Measurements from ENCODE around the gene ZNF582. TPM values are rescaled to one million over a fixed set of nuclear protein-coding genes. Genes with fewer than 3 reads are reported as not detected.

ZNF582 gene
- 1 to 10 TPM; 5.0 to 5.5 TPM for total RNA-seq

DNA sequence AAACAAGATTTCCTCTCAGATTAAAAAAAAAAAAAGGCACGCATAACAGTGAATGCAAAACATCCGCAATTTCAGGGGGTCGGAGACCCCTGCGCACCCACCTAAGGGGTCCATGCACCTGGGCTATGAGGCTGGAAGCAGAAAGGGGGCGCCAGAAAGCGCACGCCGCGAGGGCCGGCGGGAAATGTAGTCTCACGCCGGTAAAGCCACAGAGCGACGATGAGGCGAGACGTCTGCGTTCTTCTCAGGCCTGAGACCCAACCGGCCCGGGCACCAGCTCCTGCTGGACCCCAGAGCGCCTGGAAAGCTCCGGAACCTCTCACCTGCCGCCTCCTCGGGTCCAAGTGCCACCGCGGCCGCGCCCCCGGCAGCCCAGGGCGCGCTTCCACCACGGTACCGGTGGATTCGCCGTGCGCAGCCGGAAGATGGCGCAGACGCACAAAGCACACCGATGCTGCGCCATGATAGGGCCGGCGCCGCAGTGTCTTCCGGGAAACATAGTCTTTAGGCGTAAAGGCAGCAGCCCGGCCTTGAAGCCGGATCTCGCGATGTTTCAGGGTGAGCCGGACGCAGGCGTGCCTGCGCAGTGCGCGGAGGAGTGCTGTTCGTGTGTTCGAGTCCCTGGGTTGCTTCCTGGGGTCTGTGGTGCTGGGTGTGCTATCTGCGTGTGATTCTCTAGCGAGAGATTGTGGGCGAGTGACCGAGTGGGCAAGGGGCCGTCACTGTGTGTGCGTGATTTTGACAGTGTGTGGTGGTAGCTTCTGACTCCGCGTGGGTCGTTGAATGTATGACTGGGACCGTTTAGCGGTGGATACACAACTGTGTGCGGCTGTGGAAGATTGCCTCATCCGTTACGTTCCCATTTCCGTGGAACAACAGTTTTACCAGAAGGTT, at the start of gene ZNF582:
ZNF582 (minus strand) TSS at position 416 of the 894 bp plus-strand sequence. CDS start 1,782 bp downstream, outside the sequence.
- peak within 1 kb of the TSS; percentile 94 for H3K27ac Mint-ChIP-seq
- peak; percentile 91 for DNase-seq
- POLR2A ChIA-PET, result interaction anchor here (0.7 to 2.5 kb wide), 2 partner anchors 10 to 20 kb away, joined by 4 to 7 read pairs; partner anchors contain the start of gene ZNF583
- peaks cover 50% of the 10 kb centered on the region for H3K36me3 Mint-ChIP-seq
- H3K9me3 Mint-ChIP-seq, result peaks cover 41% of the 10 kb centered on the region
- H3K4me3 Mint-ChIP-seq, result peak within 1 kb of the TSS; percentile 91
- H3K4me1 Mint-ChIP-seq, result peaks cover 5% of the 10 kb centered on the region
- ATAC-seq (ENCODE audit: low read depth), result peak; percentile 99
- no peaks in the 10 kb centered on the region for H3K27me3 Mint-ChIP-seq

DNA sequence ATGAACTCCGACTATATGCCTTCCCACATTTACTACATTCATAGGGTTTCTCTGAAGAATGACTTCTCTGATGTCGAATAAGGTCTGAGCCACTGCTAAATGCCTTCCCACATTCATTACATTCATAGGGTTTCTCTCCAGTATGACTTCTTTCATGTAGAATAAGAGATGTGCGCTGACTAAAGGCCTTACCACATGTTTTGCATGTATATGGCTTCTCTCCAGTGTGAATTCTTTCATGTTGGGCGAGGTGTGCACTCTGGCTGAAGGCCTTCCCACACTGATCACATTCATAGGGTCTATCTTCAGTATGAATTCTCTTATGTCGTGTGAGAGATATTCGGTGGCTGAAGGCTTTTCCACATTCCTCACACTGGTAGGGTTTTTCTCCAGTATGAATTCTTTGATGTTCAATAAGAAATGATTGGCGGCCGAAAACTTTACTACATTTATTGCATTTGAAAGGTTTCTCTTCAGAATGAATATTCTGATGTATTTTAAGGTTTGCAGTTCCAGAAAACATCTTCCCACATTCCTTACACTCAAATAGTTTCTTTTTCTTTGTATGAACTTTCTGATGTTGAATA, 48.0 kb upstream of the ZNF582 start:
- ATAC-seq (ENCODE audit: low read depth) (no peak), DNase-seq (no peak)
- H3K4me3 Mint-ChIP-seq, result no peak overlapping the region
- peaks cover 42% of the 10 kb centered on the region for H3K9me3 Mint-ChIP-seq
- peaks cover 13% of the 10 kb centered on the region for H3K36me3 Mint-ChIP-seq
- H3K4me1 Mint-ChIP-seq, result no peaks in the 10 kb centered on the region
- no peaks in the 10 kb centered on the region for H3K27me3 Mint-ChIP-seq
- H3K27ac Mint-ChIP-seq, result no peak overlapping the region
- POLR2A ChIA-PET, result no interaction called here

DNA sequence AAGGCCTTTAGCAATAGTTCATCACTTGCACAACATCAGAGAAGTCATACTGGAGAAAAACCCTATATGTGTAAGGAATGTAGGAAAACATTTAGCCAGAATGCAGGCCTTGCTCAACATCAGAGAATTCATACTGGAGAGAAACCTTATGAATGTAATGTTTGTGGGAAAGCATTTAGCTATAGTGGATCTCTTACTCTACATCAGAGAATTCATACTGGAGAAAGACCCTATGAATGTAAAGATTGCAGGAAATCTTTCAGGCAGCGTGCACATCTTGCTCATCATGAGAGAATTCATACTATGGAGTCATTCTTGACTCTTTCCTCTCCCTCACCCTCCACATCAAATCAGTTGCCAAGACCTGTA, 30.6 kb upstream of the ZNF582 start:
- peaks cover 43% of the 10 kb centered on the region for H3K36me3 Mint-ChIP-seq
- POLR2A ChIA-PET, result no interaction called here
- no peak for ATAC-seq (ENCODE audit: low read depth)

DNA sequence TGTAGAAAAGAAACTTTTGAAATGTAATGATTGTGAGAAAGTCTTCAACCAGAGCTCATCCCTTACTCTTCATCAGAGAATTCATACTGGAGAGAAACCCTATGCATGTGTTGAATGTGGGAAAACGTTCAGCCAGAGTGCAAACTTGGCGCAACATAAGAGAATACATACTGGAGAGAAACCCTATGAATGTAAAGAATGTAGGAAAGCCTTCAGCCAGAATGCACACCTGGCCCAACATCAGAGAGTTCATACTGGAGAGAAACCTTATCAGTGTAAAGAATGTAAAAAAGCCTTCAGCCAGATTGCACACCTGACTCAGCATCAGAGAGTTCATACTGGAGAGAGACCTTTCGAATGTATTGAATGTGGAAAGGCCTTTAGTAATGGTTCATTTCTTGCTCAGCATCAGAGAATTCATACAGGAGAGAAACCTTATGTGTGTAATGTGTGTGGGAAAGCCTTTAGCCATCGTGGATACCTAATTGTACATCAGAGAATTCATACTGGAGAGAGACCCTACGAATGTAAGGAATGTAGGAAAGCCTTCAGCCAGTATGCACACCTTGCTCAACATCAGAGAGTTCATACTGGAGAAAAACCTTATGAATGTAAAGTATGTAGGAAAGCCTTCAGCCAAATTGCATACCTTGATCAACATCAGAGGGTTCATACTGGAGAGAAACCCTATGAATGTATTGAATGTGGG, 30.1 kb upstream of the ZNF582 start:
- Mint-ChIP-seq H3K4me3 (no peak overlapping the region), H3K27ac (no peak overlapping the region), H3K9me3 (peaks cover 49% of the 10 kb centered on the region), H3K36me3 (peaks cover 48% of the 10 kb centered on the region), H3K4me1 (no peaks in the 10 kb centered on the region), H3K27me3 (no peaks in the 10 kb centered on the region)
- POLR2A ChIA-PET, result no interaction called here
- no peak for ATAC-seq (ENCODE audit: low read depth)
- no peak for DNase-seq

More for the DNA sequence above, 30.6 kb upstream of the ZNF582 start:
- peaks cover 44% of the 10 kb centered on the region for H3K9me3 Mint-ChIP-seq
- H3K4me3 Mint-ChIP-seq, result no peak overlapping the region
- no peaks in the 10 kb centered on the region for H3K4me1 Mint-ChIP-seq
- DNase-seq, result no peak
- no peaks in the 10 kb centered on the region for H3K27me3 Mint-ChIP-seq
- no peak overlapping the region for H3K27ac Mint-ChIP-seq

DNA sequence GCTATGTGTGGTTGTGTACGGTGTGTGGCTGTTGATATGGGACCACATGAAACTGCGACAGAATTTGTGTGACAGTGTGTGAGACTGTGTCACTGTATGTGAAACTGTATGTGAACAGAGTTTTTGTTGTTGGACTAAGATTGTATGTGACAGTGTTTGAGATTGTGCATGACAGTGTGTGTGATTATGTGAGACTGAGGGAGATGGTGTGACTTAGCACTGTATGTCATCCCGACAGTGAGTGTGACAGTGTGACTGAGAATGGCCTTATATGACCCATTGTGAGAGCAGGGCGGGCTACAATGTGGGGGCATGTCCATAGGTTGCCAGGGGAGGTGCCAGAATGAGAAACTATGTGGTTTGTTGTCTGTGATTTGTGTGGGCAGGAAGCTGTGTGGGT, 11.7 kb upstream of the ZNF582 start:
- H3K4me3 Mint-ChIP-seq, result peak overlapping the region; percentile 93
- H3K9me3 Mint-ChIP-seq, result peaks cover 38% of the 10 kb centered on the region
- ATAC-seq (ENCODE audit: low read depth), result no peak
- POLR2A ChIA-PET, result interaction anchor here (1.9 kb wide), 1 partner anchor 103 kb away, joined by 7 read pairs; the partner anchor contains the start of gene ZNF471
- no peak for DNase-seq
- H3K27ac Mint-ChIP-seq, result peak overlapping the region; percentile 93
- peaks cover 71% of the 10 kb centered on the region for H3K36me3 Mint-ChIP-seq
- H3K4me1 Mint-ChIP-seq, result peaks cover 19% of the 10 kb centered on the region
- H3K27me3 Mint-ChIP-seq, result no peaks in the 10 kb centered on the region

DNA sequence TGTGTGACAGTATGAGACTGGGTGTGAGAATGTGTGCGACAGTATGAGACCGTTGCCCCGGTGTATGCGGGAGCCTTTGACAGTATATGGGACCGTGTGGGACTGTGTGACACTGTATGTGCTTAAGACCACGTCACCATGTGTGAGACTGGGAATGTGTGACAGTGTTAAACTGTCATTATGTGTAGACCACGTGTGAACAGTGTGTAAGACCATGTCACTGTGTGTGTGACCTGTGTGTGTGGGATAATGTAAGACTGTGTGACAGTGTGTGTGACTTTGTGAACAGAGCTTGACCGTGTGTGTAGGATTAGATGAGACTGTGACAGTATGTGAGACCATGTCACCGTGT, 11.3 kb upstream of the ZNF582 start:
- Mint-ChIP-seq H3K36me3 (peaks cover 69% of the 10 kb centered on the region), H3K27me3 (no peaks in the 10 kb centered on the region), H3K27ac (peak overlapping the region; percentile 93), H3K4me3 (peak overlapping the region; percentile 93), H3K4me1 (peaks cover 19% of the 10 kb centered on the region), H3K9me3 (peaks cover 38% of the 10 kb centered on the region)
- DNase-seq (no peak), ATAC-seq (ENCODE audit: low read depth) (no peak)
- POLR2A ChIA-PET, result interaction anchor here (1.5 to 1.9 kb wide), 2 partner anchors 103 to 267 kb away, joined by 4 to 7 read pairs; partner anchors contain the start of genes ZNF471 and ZNF835

DNA sequence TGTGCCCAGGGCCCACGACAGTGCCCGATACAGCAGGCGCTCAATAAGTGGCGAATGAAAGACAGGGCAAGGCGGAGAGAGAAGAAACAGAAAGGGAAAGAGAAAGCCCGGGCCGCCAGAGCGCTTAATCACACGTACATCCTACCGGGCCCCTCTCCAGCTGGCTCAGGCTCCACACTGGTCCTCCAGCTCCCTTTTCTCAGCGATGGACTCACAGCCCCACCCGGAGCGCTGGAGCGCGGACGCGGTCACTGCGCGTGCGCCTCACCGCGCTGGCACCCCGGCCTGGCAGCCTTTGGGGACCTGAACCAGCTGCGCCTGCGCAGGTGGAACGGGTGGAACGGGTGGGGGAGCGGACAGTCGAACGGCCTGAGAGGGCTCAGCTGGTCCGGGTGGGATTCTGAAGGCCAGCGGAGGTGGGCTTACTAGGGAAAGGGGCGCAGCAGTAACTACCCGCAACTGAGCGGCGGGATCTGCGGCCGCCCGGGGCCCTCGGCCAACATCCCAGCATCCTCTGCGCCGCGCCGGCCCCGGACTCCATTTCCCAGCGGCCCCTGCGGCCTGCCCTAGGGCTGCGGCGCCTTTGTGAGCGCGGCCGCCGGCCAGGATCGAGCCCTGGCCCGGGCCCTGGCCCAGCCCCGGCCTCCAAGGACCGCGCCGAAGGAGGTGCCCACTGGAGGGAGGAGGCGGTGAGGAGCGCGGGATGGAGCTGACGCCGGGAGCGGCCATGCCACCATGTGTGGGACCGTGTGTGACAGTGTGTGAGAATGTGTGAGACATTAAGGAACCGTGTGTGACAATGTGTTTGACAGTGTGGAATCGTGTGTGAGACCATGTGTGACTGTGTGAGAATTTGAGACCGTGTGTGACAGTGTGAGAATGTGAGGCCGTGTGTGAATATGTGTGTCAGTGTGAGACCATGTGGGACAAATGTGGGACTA, 10.7 kb upstream of the ZNF582 start, which contains the start of gene ZNF583:
ZNF583 (plus strand) TSS at position 569 of the 941 bp plus-strand sequence. CDS start 2,783 bp downstream, outside the sequence.
- Mint-ChIP-seq H3K4me3 (peak within 1 kb of the TSS; percentile 93), H3K36me3 (peaks cover 70% of the 10 kb centered on the region), H3K27me3 (no peaks in the 10 kb centered on the region), H3K27ac (peak within 1 kb of the TSS; percentile 93), H3K9me3 (peaks cover 42% of the 10 kb centered on the region), H3K4me1 (peaks cover 19% of the 10 kb centered on the region)
- POLR2A ChIA-PET, result interaction anchor here (1.1 to 1.9 kb wide), 4 partner anchors 11 to 268 kb away, joined by 3 to 7 read pairs (median 6); partner anchors contain the start of genes ZNF471, ZNF582 and ZNF835
- DNase-seq (peak; percentile 95), ATAC-seq (ENCODE audit: low read depth) (peak; percentile 88)

DNA sequence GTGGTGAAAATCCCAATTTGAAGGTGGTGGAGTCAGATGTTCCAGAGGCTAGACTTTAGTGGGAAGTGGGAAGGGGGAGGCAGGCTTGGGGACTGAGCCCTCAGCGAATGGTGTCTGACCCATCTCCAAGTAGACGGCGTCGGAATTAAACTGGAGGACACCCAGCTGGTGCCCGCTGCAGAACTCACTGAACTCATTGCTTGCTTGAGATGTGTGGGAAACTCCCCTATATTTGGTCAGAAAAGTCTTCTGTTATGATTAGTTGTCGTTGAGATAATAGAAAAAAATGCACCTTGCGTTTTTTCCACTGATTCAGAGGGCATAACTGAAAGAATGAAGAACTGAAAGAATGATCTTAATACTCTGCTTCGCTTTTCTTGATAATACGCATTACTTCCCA, 9.9 kb upstream of the ZNF582 start:
- Mint-ChIP-seq H3K9me3 (peaks cover 40% of the 10 kb centered on the region), H3K27ac (peak overlapping the region; percentile 93), H3K4me3 (peak overlapping the region; percentile 93), H3K4me1 (peaks cover 19% of the 10 kb centered on the region), H3K36me3 (peaks cover 69% of the 10 kb centered on the region), H3K27me3 (no peaks in the 10 kb centered on the region)
- ATAC-seq (ENCODE audit: low read depth) (no peak), DNase-seq (no peak)
- POLR2A ChIA-PET, result interaction anchor here (1.1 to 1.9 kb wide), 4 partner anchors 10 to 268 kb away, joined by 3 to 7 read pairs (median 6); partner anchors contain the start of genes ZNF471, ZNF582 and ZNF835

DNA sequence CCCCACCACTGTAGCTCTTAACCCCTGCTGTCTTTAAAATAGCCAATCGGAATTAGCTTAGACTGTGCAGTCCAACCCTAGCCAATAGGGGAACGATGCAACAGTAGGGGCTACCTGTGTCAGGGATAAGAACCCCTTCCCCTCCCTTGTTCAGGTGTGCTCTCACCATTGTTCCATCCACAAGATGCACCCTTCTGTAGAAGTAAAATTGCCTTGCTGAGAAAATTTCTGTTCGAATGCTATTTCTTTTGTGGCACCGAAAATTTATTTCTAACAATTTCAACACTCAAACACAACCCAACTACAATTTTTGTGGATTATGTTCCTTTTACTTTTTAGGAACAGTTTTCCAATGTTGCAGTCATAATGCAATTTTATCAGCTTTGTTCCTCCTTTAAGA, 7.2 kb upstream of the ZNF582 start:
- DNase-seq (no peak), ATAC-seq (ENCODE audit: low read depth) (no peak)
- H3K4me1 Mint-ChIP-seq, result peaks cover 19% of the 10 kb centered on the region
- no peak overlapping the region for H3K4me3 Mint-ChIP-seq
- no peak overlapping the region for H3K27ac Mint-ChIP-seq
- no peaks in the 10 kb centered on the region for H3K27me3 Mint-ChIP-seq
- POLR2A ChIA-PET, result no interaction called here
- peaks cover 39% of the 10 kb centered on the region for H3K9me3 Mint-ChIP-seq
- peaks cover 67% of the 10 kb centered on the region for H3K36me3 Mint-ChIP-seq

DNA sequence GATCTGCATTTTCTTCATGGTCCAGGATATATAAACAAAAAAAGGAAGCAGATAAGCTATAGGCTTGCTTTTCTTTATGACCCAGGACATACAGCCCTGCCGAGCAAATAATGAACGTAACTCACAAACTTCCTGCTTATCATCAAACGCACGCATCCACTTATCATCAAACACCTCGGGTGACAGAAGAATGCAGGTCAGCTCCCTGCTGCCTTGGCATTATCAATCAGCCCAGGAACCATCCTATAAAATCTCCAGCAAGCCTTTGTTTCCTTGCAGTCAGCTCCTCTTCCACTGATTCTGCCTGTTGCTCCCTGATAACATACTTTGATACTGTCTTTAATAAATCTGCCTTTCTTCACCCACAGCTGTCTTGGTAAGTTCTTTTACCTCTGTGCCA, 5.5 kb upstream of the ZNF582 start:
- POLR2A ChIA-PET, result no interaction called here
- Mint-ChIP-seq H3K4me1 (peaks cover 6% of the 10 kb centered on the region), H3K36me3 (peaks cover 56% of the 10 kb centered on the region), H3K27me3 (no peaks in the 10 kb centered on the region), H3K27ac (no peak overlapping the region), H3K4me3 (no peak overlapping the region), H3K9me3 (peaks cover 39% of the 10 kb centered on the region)
- ATAC-seq (ENCODE audit: low read depth) (no peak), DNase-seq (no peak)

DNA sequence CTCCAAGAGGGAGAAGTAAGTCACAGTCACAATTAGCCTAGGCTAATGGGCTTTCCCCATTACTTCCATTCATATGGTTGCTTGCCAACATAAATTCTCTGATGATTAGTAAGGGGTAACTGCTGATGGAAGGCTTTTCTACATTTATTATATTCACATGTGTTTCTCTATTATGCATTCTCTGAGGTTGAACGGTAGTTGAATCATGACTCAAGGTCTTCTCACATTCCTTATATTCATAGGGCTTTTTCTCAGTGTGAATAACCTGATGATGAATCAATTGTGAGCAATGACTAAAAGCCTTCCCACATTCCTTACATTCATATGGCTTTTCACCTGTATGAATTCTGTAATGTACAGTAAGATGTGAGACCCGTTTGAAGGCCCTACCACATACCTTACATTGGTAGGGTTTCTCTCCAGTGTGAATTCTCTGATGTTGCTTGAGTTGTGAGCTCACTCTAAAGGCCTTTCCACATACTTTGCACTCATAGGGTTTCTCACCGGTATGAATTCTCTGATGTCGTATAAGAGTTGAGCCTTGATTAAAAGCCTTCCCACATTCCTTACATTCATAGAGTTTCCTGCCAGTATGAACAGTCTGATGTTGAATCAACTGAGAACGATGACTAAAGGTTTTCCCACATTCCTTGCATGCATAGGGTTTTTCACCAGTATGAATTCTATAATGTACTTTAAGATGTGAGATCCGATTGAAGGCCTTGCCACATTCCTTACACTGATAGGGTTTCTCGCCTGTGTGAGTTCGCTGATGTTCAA, 9.3 kb downstream of the ZNF582 start:
- no peak for ATAC-seq (ENCODE audit: low read depth)
- no peaks in the 10 kb centered on the region for H3K27me3 Mint-ChIP-seq

More for the DNA sequence above, 9.3 kb downstream of the ZNF582 start:
- peaks cover 30% of the 10 kb centered on the region for H3K9me3 Mint-ChIP-seq
- POLR2A ChIA-PET, result no interaction called here
- peaks cover 6% of the 10 kb centered on the region for H3K4me1 Mint-ChIP-seq
- H3K36me3 Mint-ChIP-seq, result peaks cover 48% of the 10 kb centered on the region
- no peak for DNase-seq
- no peak overlapping the region for H3K4me3 Mint-ChIP-seq
- no peak overlapping the region for H3K27ac Mint-ChIP-seq
